ENCODE data around the gene ID3. TPM values are rescaled to one million over a fixed set of nuclear protein-coding genes. Genes with fewer than 3 reads are reported as not detected.

ID3 gene
- total RNA-seq, 1 experiment from 2014 or later: 119 TPM

GRCh38 chr1:23539698-23540266, 19.5 kb downstream of the ID3 start:
- Histone ChIP-seq H4K91ac (ENCODE audit: insufficient read length, low read depth, low read length) (no peak overlapping the region), H3K18ac (ENCODE audit: insufficient read length, low read depth, low read length) (no peak overlapping the region), H3K23me2 (ENCODE audit: insufficient read length, low read depth, low read length, poor library complexity, severe bottlenecking) (no peaks in the 10 kb centered on the region), H2BK12ac (ENCODE audit: insufficient read length, low read depth, low read length) (no peak overlapping the region), H4K20me1 (ENCODE audit: control insufficient read depth, insufficient read depth, insufficient read length) (no peaks in the 10 kb centered on the region), H3T11ph (ENCODE audit: low read length) (no peak overlapping the region), H3K27ac (ENCODE audit: insufficient read length, low read depth, low read length) (no peak overlapping the region), H3K4me2 (ENCODE audit: insufficient read depth, insufficient read length, low read length) (no peak overlapping the region), H3K4ac (ENCODE audit: low read depth, low read length) (no peak overlapping the region), H4K5ac (ENCODE audit: insufficient read length, low read depth, low read length) (no peak overlapping the region), H3K27me3 (ENCODE audit: insufficient read depth, low read length) (no peaks in the 10 kb centered on the region), H3K9ac (ENCODE audit: extremely low read depth, insufficient read length, low read length) (no peak overlapping the region), H3K79me1 (ENCODE audit: insufficient read depth, low read depth, low read length, poor library complexity, severe bottlenecking) (no peaks in the 10 kb centered on the region), H2BK5ac (ENCODE audit: insufficient read length, low read length) (no peak overlapping the region), H2BK20ac (ENCODE audit: low read depth, low read length, poor library complexity, severe bottlenecking) (no peak overlapping the region), H2AK5ac (ENCODE audit: insufficient read length, low read length) (no peak overlapping the region), H3K4me1 (ENCODE audit: insufficient read depth, low read length) (no peaks in the 10 kb centered on the region), H3K56ac (ENCODE audit: insufficient read length, low read depth, low read length) (no peak overlapping the region), H3K79me2 (ENCODE audit: insufficient read depth, low read length) (no peaks in the 10 kb centered on the region), H3K23ac (ENCODE audit: insufficient read length, low read depth, low read length) (no peak overlapping the region), H2AFZ (ENCODE audit: low read length) (no peak overlapping the region), H3K9me3 (ENCODE audit: control insufficient read depth, low read depth, low read length) (no peaks in the 10 kb centered on the region), H3K14ac (ENCODE audit: insufficient read depth, low read length) (no peak overlapping the region), H2BK15ac (ENCODE audit: low read depth, low read length) (no peak overlapping the region), H4K8ac (replicated peaks; ENCODE audit: insufficient read length, low read depth, low read length) (no peak overlapping the region), H2BK120ac (ENCODE audit: low read depth, low read length, poor library complexity, severe bottlenecking) (no peak overlapping the region)
- H3K27me3 Mint-ChIP-seq (ENCODE audit: low read depth): peaks cover 14% of the 10 kb centered on the region
- H3K36me3 Mint-ChIP-seq (ENCODE audit: insufficient read depth in 1 of 3, low read depth in 3 of 3): no peaks in the 10 kb centered on the region
- no peak overlapping the region for H3K27ac Mint-ChIP-seq
- WGBS (ENCODE audit: extremely low coverage, insufficient read length, low lambda C conversion rate): no CpG with 5 or more reads among the region's 16 CpGs
- no peaks in the 10 kb centered on the region for H3K9me3 Mint-ChIP-seq
- TF ChIP-seq, protein P1, sequence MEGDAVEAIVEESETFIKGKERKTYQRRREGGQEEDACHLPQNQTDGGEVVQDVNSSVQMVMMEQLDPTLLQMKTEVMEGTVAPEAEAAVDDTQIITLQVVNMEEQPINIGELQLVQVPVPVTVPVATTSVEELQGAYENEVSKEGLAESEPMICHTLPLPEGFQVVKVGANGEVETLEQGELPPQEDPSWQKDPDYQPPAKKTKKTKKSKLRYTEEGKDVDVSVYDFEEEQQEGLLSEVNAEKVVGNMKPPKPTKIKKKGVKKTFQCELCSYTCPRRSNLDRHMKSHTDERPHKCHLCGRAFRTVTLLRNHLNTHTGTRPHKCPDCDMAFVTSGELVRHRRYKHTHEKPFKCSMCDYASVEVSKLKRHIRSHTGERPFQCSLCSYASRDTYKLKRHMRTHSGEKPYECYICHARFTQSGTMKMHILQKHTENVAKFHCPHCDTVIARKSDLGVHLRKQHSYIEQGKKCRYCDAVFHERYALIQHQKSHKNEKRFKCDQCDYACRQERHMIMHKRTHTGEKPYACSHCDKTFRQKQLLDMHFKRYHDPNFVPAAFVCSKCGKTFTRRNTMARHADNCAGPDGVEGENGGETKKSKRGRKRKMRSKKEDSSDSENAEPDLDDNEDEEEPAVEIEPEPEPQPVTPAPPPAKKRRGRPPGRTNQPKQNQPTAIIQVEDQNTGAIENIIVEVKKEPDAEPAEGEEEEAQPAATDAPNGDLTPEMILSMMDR (conservative IDR thresholded peaks at IDR 0.05): peak; percentile 97
- peak; percentile 98 for DNase-seq
- H3K4me1 Mint-ChIP-seq: peaks cover 2 to 6% of the 10 kb centered on the region in 2 experiments
- peak overlapping the region in 1 of 2 experiments; percentile 28; a peak in 1 of 5 replicates for H3K4me3 Mint-ChIP-seq
